Testis (tissue), 3 donors: ENCODE results near the gene NOC2L. TPM values are rescaled to one million over a fixed set of nuclear protein-coding genes. Genes with fewer than 3 reads are reported as not detected.

Experiments
- DNase-seq: peaks from one replicate; pipeline ENCODE4 v3.0.0-alpha.2; 2019
- H3K27ac ChIP-seq, 2 donors: fragments of 200-600 bp; sonication (generic); one replicate each; pipeline ENCODE4 v1.5.1; 2019
- H3K27me3 ChIP-seq: fragments of 200-600 bp; sonication (generic); one replicate; pipeline ENCODE4 v1.5.1; 2019
- H3K36me3 ChIP-seq: fragments of 200-600 bp; sonication (generic); one replicate; pipeline ENCODE4 v1.5.1; 2017; ENCODE audit warnings: low read depth; ENCODE audit errors: missing control alignments
- H3K4me1 ChIP-seq: fragments of 200-600 bp; sonication (generic); one replicate; pipeline ENCODE4 v1.5.1; 2019
- H3K4me3 ChIP-seq, 2 donors: fragments of 200-600 bp; sonication (generic); one replicate each; pipeline ENCODE4 v1.5.1; 2017 to 2019
- H3K9me3 ChIP-seq: fragments of 200-600 bp; sonication (generic); one replicate; pipeline ENCODE4 v1.5.1; 2017
- CTCF ChIP-seq, 3 experiments: fragments of 450-650 bp in 2 of 3; fragments of 200-600 bp in 1 of 3; sonication (generic) in 1 of 3; IDR thresholded peaks; one replicate each; pipeline ENCODE4 v1.5.1; 2016 to 2019; ENCODE audit warnings: antibody characterized with exemption in 3 of 3, mild to moderate bottlenecking in 2 of 3, moderate library complexity in 1 of 3
- POLR2A ChIP-seq: fragments of 450-650 bp; IDR thresholded peaks from one replicate; pipeline ENCODE4 v1.6.1; 2017; ENCODE audit warnings: antibody characterized with exemption, mild to moderate bottlenecking, moderate library complexity
- WGBS, 2 donors: methylation state at CpG; one replicate each; pipeline ENCODE4 v1.1.5; 2018; 5-methylcytosine and 5-hydroxymethylcytosine counted together
- intact Hi-C: fragments of 100-400 bp; cut with DNase I; formaldehyde crosslinking; loops from one replicate; pipeline ENCODE4 v1.15.1; 2023; ENCODE audit warnings: low total_unique reads
- polyA plus RNA-seq: library from polyadenylated mRNA; stranded (reverse); fragments of 350-450 nt; fragmentation: Illumina TruSeq; extraction: RNeasy Lipid Tissue Mini Kit (QIAGEN cat#74804); gene quantifications from one replicate; pipeline ENCODE4 v1.2.3, GENCODE V29; 2014; ENCODE audit warnings: low read depth, low replicate concordance; ENCODE audit not compliant: insufficient read depth
- total RNA-seq, 2 donors: library from RNA; depleted of rRNA; stranded (reverse); fragments of >200 nt; gene quantifications; one replicate each; pipeline ENCODE4 v1.2.3, GENCODE V29; 2016

NOC2L gene
- total and polyA plus RNA-seq, 3 donors from 2014 or later = 78.3 to 94.0 (median 82.5) TPM

DNA sequence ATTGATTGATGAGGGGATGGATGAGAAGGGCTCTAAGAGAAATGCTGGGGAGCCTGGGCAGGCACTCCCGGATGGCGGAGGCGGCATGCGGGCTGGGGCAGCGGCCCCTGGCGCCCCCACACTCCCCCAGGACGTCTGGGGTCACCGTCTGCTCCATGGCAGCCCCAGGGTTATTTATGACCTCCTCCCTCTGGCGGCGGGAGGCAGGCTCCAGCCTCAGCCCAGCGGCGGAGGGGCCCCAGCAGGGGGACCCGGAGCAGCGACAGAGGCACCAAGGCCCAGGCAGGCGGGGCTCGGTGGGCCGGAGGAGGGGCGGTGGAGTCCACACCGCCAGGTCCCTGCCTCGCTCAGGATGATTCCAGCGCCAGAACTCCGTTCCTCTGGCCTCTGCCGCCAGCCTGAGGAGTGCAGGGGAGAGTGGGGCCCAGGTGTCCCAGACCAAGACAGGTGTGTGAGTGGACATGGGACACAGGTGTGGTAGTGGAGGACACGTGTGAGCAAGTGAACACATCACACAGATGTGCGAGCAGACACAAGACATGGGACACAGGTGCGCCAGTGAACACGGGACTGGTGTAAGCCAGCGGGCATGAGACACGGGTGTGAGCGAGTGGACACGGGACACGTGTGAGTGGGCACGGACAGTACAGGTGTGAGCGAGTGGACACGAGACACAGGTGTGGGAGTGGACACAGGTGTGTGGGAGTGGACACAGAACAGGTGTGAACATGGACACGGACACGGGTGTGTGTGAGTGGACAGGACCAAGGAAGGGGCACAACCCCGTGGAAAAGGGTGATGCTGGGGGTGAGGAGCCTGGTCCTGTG, 37.8 kb downstream of the NOC2L start:
- peak; percentile 68 for DNase-seq
- TF ChIP-seq CTCF (IDR thresholded peaks at IDR 0.05) (peak; percentile 16 to 51 (median 45)), POLR2A (no peak)
- no peak overlapping the region for H3K4me3 ChIP-seq
- H3K4me1 ChIP-seq = peaks cover 37% of the 10 kb centered on the region
- no peaks in the 10 kb centered on the region for H3K9me3 ChIP-seq
- H3K27ac ChIP-seq = no peak overlapping the region
- intact Hi-C loops = no loop called here
- WGBS, 2 donors = 31 to 59% methylated on average over 18 to 38 of the region's 38 CpGs
- H3K27me3 ChIP-seq = no peaks in the 10 kb centered on the region
- no peaks in the 10 kb centered on the region for H3K36me3 ChIP-seq

DNA sequence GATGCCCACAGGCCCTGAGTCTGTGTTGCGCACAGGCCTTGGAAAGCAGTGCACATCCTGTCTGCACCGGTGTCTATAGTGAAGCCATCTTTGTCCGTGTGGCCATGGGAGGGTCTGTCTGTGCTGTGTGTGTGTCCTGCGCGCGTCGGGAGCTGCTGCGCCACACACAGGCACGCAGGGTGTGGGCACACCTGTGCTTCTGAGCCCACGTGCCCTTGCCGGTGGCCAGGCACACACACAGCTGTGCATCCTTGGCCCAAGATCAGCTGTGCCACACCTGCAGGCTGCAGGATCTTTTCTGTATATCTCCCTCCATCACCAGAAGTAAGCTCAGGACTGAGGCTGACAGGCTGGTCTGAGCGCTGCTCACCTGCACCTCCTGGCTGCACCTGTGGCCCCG, 38.5 kb downstream of the NOC2L start:
- no peaks in the 10 kb centered on the region for H3K27me3 ChIP-seq
- DNase-seq = no peak
- H3K4me1 ChIP-seq = peaks cover 36% of the 10 kb centered on the region

GRCh38 chr1:920010-920409, 39.0 kb downstream of the NOC2L start:
- intact Hi-C loops = no loop called here
- Histone ChIP-seq H3K4me1 (peaks cover 34% of the 10 kb centered on the region), H3K4me3 (no peak overlapping the region), H3K36me3 (no peaks in the 10 kb centered on the region), H3K27me3 (no peaks in the 10 kb centered on the region), H3K9me3 (no peaks in the 10 kb centered on the region), H3K27ac (no peak overlapping the region)
- WGBS, 2 donors = 66 to 80% methylated on average over 7 to 13 of the region's 23 CpGs
- no peak for DNase-seq
- TF ChIP-seq CTCF (IDR thresholded peaks at IDR 0.05) (no peak), POLR2A (no peak)

More for the DNA sequence above, 38.5 kb downstream of the NOC2L start:
- Histone ChIP-seq H3K36me3 (no peaks in the 10 kb centered on the region), H3K27ac (no peak overlapping the region), H3K4me3 (no peak overlapping the region), H3K9me3 (no peaks in the 10 kb centered on the region)
- intact Hi-C loops = no loop called here
- 26 to 33% methylated on average over 4 to 13 of the region's 13 CpGs for WGBS, 2 donors
- TF ChIP-seq CTCF (IDR thresholded peaks at IDR 0.05) = no peak

DNA sequence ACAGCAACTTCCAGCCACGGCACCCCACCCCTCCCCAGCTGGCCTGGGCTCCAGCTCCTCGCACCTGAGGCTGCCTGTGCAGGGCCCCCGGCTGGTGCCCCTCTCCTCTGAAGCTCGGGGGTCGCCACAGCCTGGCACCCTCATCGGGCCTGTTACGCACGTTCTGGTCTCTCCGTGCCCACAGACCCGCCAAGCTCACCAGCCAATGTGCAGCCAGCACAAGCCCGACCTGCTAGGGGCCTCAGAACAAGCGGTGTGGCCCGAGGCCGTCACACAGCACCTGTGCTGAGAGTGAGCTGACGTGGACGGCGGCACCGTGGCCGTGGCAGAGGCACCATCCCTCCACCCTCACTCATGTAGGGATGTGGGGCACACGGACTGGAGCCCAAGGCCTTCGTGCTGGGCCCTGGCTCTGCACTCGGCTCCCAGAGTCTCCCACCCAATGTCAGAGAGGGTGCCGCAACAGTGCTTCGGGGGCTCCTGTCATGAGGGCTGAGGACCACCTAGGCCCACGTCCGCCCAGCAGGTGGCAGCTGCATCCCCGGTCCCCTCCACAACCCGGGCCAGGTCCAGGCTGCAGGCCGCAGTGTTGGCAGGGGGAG, 39.7 kb downstream of the NOC2L start:
- intact Hi-C loops = no loop called here
- H3K27me3 ChIP-seq = no peaks in the 10 kb centered on the region
- H3K27ac ChIP-seq = no peak overlapping the region
- H3K4me3 ChIP-seq = no peak overlapping the region
- DNase-seq = no peak
- peak in 1 of 3 experiments; percentile 11 for TF ChIP-seq CTCF (IDR thresholded peaks at IDR 0.05)
- no peak for TF ChIP-seq POLR2A
- H3K9me3 ChIP-seq = no peaks in the 10 kb centered on the region
- H3K4me1 ChIP-seq = peaks cover 31% of the 10 kb centered on the region
- H3K36me3 ChIP-seq = no peaks in the 10 kb centered on the region
- WGBS, 2 donors = 84 to 87% methylated on average over 12 to 22 of the region's 29 CpGs
